GM11168 (cell line): ENCODE measurements around the gene OR10A6.

ENCODE experiments used
- in situ Hi-C: fragments of 300-500 bp; cut with MboI; formaldehyde crosslinking; loops from one replicate; pipeline ENCODE4 v1.12.0; 2022; ENCODE audit warnings: low sequenced_read_pairs; ENCODE audit not compliant: unreplicated experiment

OR10A6 gene

GRCh38 chr11:7918141-7918540, 12.9 kb downstream of the OR10A6 start:
- in situ Hi-C loops, result no loop called here

DNA sequence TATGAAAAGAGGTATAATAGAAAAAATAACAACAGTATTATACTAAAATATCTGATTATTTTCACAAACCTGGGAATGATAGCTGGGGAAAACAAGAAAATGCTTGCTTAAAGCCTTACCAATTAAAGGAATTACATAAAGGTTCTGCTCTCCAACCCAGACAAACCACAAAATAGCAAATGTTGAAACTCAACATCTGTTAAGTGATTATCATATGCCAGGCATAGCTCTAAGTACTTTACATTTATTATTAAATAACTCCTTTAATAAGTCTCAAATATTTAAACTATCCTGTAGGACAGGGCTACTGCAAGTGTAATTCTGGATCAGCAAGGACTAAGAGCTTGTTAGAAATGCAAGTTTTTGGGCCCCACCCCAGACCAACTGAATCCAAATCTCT, 20.1 kb downstream of the OR10A6 start:
- in situ Hi-C loops, result no loop called here

DNA sequence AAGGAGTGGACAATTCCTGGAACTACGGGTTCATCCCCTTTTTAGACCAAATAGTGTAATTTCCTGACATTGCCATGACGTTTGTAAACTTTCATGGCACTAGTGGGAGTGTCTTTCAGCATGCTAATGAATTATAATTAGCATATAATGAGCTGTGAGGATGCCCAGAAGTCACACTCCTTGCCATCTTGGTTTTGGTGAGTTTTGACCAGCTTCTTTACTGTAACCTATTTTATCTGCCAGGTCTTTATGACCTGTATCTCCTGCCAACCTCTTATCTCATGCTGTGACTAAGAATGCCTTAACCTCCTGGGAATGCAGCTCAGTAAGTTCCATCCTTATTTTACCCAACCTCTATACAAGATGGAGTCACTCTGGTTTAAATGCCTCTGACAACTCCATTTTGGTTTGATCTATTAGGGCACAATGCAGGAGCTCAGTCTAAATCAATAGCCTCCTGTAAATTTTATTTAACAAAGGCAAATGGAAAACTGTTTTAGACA, 20.7 kb downstream of the OR10A6 start:
- in situ Hi-C loops, result no loop called here

DNA sequence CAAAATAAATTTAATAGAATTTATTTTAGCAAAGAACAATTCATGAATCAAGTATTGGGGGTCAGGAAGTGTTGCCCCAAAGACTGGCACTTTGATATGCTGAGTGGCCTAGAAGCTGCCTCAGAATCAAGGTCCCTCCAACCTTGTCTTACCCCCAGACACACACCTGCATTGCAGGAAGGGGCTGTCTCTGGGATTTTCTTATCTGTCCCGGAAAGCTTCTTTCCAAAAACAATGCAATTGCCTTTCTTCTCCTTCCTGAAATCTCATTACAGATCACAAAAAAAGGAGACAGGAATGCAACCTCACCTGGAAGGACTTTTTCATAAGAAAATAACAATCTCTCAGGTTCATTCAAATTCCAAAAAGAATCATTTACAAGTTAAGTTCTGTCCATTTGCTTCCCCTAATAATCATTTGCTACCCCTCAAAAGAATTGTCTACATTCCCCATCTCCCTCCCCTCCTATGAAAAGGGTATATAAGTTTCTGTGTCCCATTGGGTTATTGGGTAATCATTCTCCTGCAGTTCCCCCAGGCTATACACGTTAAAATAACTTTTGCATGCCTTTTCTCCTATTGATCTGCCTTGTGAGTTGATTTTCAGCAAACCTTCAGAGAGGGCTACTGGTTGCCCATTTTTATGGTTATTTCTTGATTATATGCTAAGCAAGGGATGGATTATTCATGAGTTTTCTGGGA, 21.3 kb downstream of the OR10A6 start:
- in situ Hi-C loops, result loop anchor here (5.0 kb wide), 1 partner anchor 193 kb away; no protein-coding TSS in a partner anchor

DNA sequence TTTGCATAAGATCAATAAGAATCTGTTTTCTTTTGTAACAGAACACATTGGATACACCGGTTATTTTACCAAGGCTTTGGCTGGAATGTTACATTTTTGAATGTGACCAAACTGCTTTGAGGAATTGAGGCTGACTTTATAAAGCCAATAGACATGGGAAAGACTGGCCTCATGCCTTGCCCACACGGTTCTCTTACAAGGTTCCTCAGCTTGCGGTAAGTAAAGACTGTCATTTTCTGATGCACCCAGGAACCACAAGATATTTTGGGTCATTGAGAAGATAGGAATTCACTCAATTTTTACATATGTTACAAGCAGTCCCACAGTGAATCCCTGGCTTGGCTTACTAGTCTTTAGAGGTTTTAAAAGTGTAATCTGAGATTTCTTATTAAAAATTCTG, 23.9 kb downstream of the OR10A6 start:
- in situ Hi-C loops, result loop anchor here (5.0 kb wide), 1 partner anchor 195 kb away; no protein-coding TSS in a partner anchor

DNA sequence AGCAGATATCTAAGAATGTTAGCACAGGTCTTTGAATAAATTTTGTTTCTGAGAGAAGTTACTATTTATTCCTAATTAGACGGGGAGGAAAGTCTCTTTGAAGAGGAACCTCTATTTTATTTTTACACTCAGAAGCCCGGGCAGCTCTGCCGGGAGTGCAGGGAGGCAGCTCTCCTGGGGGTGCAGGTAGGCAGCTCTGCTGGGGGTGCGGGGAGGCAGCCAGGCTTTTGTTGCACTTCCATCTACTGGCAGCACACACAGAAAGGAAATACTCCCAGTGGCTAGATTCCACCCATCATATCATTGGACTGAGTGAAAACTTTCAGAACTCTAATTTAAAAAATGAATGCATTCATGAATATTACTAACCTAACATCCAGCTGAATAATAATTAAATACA, 24.6 kb downstream of the OR10A6 start:
- in situ Hi-C loops, result loop anchor here (5.0 kb wide), 1 partner anchor 196 kb away; no protein-coding TSS in a partner anchor

DNA sequence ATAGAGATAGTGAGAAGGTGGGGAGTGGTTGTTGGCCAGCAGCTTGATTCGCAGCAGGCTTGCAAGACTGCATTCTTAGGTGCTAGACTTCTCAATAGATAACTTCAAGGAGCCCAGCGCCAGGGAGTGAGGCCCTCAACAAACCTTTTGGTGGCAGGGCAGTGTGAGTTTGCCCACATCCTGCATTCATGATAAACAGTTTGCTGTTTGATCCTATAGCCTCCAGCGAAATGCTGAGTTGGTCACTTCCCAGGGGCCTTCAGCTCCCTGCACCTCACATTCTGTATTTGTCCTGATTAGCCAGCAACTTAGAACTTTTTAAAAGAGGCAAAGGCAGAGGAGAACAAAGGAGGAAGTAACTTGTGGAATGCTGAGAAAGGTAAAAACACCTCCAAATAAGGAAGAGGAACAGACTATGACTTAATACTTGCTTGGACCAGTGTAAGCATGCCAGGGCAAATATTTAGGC, 25.1 kb downstream of the OR10A6 start:
- in situ Hi-C loops, result loop anchor here (5.0 kb wide), 1 partner anchor 196 kb away; no protein-coding TSS in a partner anchor

DNA sequence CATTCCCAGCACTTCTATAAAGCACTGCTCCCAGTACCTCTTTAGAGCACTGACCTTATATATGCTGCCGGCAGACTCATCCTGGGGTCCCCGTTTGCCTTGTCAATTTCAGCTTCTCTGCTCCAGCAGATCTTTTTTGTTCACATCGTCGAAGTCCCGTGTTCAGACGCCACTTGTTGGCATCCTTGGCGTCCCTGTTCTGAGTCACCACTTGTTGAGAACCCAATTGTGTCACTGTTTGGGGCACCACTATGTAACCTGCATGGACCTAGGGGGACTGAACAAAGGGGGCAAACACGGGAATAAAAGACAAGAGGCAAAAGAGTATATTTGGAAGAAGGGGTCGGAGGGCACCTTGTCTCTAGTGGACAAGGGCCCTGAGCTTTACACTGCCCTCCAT, 25.5 kb downstream of the OR10A6 start:
- in situ Hi-C loops, result loop anchor here (5.0 kb wide), 1 partner anchor 197 kb away; no protein-coding TSS in a partner anchor

- in situ Hi-C loops, result loop anchor here (5.0 kb wide), 1 partner anchor 197 kb away; no protein-coding TSS in a partner anchor
Observed at GRCh38 chr11:7904917-7905316, 26.2 kb downstream of the OR10A6 start.

DNA sequence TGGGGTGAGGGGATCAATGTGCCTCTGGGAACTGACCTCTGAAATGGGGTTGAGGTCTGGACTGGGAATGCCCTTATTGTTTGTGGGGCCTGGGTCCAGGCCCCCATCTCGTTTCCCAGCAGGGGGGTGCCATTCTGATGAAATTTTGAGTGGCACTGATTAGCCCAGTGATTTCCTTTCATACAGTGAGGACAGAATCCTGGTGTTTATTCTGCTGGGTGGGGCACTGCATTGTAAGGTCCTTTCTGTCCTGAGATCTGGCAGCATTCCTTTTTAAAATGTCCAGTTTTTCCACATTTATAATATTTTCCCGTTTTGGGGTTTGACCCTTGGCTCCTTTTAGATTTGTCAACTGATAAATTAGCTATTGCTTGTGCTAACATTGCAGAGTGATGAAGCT, 27.1 kb downstream of the OR10A6 start:
- in situ Hi-C loops, result no loop called here

DNA sequence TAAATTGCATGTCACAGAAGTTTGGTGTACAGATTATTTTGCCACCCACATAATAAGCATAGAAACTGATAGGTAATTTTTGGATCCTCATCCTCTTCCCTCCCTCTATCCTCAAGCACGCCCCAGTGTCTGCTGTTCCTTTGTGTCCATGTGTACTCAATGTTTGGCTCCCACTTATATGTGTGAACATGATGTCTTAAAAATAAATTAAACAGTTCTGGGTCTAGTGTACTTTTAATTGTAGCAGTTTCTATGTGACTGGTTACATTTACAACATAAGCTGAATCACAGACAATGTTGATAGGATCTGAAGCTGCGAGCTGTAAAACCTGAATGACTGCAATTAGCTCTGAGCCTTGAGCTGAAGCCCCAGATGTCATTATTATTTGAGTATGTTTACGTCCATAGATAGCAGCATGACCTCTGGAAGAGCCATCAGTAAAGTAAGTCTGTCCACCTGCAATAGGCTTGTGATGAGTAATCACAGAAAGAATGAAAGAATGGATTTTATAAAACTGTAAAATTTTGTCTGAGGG, 29.7 kb downstream of the OR10A6 start:
- in situ Hi-C loops, result no loop called here

DNA sequence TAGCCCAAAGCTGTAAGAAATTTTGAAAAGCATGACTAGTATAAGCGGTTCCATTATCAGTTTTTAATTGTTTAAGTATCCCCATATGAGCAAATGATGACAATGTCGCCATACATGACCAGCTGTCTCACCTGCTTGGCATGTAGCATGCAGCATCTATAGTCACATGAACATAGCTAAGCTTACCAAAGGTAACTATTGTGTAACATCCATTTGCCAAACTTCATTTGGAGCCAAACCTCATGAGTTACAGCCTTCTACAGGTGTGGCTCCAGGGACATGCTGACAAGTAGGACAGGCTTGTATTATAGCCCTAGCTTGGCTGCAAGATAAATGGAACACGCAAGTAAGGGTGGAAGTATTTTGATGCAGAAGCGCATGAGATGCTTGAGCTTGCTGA, 30.4 kb downstream of the OR10A6 start:
- in situ Hi-C loops, result no loop called here

DNA sequence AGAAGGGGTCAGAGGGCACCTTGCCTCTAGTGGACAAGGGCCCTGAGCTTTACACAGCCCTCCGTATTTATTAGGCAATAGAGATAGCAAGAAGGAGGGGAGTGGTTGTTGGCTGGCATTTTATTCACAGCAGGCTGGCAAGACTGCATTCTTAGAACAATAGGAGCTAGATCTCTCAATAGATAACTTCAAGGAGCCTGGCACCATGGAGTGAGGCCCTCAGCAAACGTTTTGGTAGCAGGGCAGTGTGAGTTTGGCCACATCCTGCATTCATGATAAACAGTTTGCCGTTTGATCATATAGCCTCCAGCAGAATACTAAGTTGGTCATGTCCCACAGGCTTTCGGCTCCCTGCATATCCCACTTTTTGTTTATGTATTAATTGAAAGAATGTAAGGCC, 31.6 kb downstream of the OR10A6 start:
- in situ Hi-C loops, result no loop called here

DNA sequence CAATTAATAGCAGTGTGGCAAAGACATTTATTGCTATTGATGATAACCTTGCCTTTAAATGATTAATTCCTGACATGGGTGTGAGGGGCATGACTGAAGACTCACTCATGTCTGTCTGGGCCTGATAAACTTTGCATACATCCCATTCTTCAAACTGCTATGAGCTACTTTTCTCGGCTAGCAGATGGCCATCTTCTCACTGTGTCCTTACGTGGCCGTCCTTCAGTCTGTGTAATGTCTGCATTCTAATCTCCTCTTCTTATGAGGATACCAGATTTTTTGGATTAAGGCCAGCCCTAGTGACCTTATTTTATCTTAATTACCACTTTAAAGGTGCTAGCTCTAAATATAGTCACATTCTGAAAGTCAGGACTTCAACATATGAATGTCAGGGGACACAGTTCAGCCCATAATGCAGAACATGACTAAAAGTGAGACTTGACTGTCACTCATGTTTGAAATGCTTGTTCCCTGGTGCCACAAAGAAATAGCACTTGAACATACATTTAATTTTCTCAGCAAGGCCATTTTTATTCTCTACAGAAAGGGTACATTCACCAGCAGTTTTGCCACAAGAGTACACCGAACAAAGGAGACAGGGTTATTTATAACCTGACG, 32.3 kb downstream of the OR10A6 start:
- in situ Hi-C loops, result no loop called here

DNA sequence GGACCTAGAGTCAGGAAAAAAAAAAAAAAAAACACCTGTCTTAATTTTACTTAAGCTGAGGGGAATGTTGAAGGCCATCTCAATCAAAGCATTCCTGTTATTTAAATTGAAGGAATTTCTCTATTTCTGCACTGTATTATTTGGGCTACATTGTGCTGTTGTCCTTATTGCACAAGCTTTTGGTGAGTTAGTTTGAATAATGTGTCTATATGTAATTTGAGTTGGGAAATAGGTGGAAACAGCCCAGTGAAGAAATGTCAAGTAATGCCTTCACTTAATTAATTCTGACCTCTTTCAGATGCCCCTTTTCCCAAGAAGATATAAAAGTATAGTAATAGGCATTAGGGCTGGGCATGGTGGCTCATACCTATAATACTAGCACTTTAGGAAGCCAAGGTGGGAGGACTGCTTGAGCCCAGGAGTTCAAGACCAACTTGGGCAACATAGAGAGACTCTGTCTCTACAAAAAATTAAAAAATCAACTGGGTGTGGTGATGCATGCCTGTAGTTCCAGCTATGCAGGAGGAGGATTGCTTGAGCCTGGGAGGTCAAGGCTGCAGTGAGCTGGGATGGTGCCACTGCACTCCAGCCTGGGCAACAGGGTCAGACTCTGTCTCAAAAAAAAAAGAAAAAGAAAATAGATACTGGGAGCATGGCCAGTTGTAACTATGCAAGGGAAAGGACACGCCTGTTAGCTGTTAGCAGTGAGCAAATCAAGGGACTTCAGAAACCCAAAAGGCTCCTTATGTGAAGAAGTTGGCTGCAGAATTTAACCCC, 34.9 kb downstream of the OR10A6 start:
- in situ Hi-C loops, result no loop called here

DNA sequence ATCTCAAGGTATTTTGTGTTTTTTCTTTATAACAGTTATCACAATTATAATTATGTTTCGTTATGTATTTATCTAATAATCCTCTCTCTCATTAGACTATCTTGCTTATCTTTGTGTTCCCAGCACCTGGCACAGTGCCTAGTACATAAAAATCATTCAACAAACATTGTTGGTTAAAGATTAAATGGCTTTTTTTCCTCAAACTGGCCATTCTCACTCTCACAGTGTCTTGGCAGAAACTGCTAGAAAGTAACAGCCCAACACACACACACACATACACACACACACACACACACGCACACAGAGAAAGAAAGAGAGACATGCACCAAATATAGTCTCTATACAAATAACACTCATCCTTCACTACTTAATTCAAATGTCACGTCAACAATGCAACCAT, 36.8 kb downstream of the OR10A6 start:
- in situ Hi-C loops, result loop anchor here (5.0 kb wide), 1 partner anchor 78 kb away; no protein-coding TSS in a partner anchor

DNA sequence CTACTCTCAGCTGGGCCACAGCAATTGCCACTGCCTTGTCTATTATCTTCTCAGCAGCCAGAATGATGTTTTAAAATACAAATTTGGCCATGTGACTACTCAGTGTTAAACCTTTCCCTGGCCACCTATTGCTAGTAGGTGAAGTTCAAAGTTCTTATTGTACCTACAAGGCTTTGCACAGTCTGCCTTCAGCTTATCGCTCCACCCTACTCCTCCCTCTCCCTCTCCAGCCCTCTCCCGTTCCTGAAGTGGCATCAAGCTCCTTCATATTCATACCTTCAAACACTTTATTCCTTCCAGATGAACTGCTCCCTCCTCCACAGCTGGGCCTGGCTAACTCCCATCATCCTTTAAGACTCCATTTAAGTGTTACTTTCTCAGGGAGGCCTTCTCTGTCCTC, 37.3 kb downstream of the OR10A6 start:
- in situ Hi-C loops, result loop anchor here (5.0 kb wide), 1 partner anchor 79 kb away; no protein-coding TSS in a partner anchor

DNA sequence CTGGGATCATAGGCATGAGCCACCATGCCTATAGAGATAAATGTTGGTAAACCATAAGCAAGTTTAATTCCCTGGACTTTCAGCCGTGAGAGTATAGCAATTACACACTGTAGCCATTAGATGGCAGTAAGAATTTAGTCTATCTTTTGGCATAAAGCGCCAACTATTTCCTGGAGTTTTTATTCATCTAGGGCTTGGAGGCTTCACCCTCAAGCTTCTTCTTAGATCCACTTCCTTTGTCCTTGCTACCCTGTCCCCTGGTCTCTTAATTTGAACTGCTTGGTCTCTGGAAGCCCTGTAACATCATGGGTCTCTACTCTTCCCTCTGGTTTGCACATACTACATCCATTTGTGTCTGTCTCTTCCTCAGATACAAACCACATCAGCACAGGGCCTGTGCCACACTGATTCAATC, 38.2 kb downstream of the OR10A6 start:
- in situ Hi-C loops, result loop anchor here (5.0 kb wide), 1 partner anchor 79 kb away; no protein-coding TSS in a partner anchor

GRCh38 chr11:7892059-7892699, 38.9 kb downstream of the OR10A6 start:
- in situ Hi-C loops, result loop anchor here (5.0 kb wide), 1 partner anchor 80 kb away; no protein-coding TSS in a partner anchor
